ENCODE results near the gene PGLYRP1. TPM values are rescaled to one million over a fixed set of nuclear protein-coding genes. Genes with fewer than 3 reads are reported as not detected.

The PGLYRP1 gene
- total RNA-seq, 1 experiment from 2014 or later, result not detected

GRCh38 chr19:46043519-46043918 is 20.7 kb upstream of the PGLYRP1 start:
- H3K4me1 Mint-ChIP-seq, result no peaks in the 10 kb centered on the region
- H3K23me2 ChIP-seq (ENCODE audit: insufficient read length, low read depth, low read length, poor library complexity, severe bottlenecking), result no peaks in the 10 kb centered on the region
- DNase-seq, result no peak
- H3K14ac ChIP-seq (ENCODE audit: insufficient read depth, low read length), result no peak overlapping the region
- H4K8ac ChIP-seq (replicated peaks; ENCODE audit: insufficient read length, low read depth, low read length), result no peak overlapping the region
- H3K9me3 Mint-ChIP-seq, result peaks cover 59 to 69% of the 10 kb centered on the region in 2 experiments
- no peak overlapping the region for H2BK12ac ChIP-seq (ENCODE audit: insufficient read length, low read depth, low read length)
- H3K9me3 ChIP-seq (ENCODE audit: control insufficient read depth, low read depth, low read length), result peaks cover 5% of the 10 kb centered on the region
- H3T11ph ChIP-seq (ENCODE audit: low read length), result no peak overlapping the region
- H4K20me1 ChIP-seq (ENCODE audit: control insufficient read depth, insufficient read depth, insufficient read length), result no peaks in the 10 kb centered on the region
- no peak overlapping the region for H4K91ac ChIP-seq (ENCODE audit: insufficient read length, low read depth, low read length)
- H3K79me2 ChIP-seq (ENCODE audit: insufficient read depth, low read length), result no peaks in the 10 kb centered on the region
- no peak for TF ChIP-seq CTCF (conservative IDR thresholded peaks at IDR 0.05)
- H3K23ac ChIP-seq (ENCODE audit: insufficient read length, low read depth, low read length), result no peak overlapping the region
- no CpG with 5 or more reads among the region's 1 CpG for WGBS (ENCODE audit: extremely low coverage, insufficient read length, low lambda C conversion rate)
- no peak overlapping the region for H2AFZ ChIP-seq (ENCODE audit: low read length)
- H3K27me3 Mint-ChIP-seq (ENCODE audit: low read depth), result peaks cover 84% of the 10 kb centered on the region
- H3K4me3 Mint-ChIP-seq, result no peak overlapping the region
- H3K18ac ChIP-seq (ENCODE audit: insufficient read length, low read depth, low read length), result no peak overlapping the region
- H2BK15ac ChIP-seq (ENCODE audit: low read depth, low read length), result no peak overlapping the region
- no peak overlapping the region for H2BK5ac ChIP-seq (ENCODE audit: insufficient read length, low read length)
- peaks cover 0 to 8% (median 6%) of the 10 kb centered on the region in 3 experiments; a peak in 6 of 7 replicates for H3K36me3 Mint-ChIP-seq (ENCODE audit: insufficient read depth in 1 of 3, low read depth in 3 of 3)
- H3K56ac ChIP-seq (ENCODE audit: insufficient read length, low read depth, low read length), result no peak overlapping the region
- no peak overlapping the region for H2BK120ac ChIP-seq (ENCODE audit: low read depth, low read length, poor library complexity, severe bottlenecking)
- no peak overlapping the region for H2BK20ac ChIP-seq (ENCODE audit: low read depth, low read length, poor library complexity, severe bottlenecking)
- no peak overlapping the region for H3K4me2 ChIP-seq (ENCODE audit: insufficient read depth, insufficient read length, low read length)
- no peak overlapping the region for H2AK5ac ChIP-seq (ENCODE audit: insufficient read length, low read length)
- H3K27me3 ChIP-seq (ENCODE audit: insufficient read depth, low read length), result no peaks in the 10 kb centered on the region
- no peak overlapping the region for H3K9ac ChIP-seq (ENCODE audit: extremely low read depth, insufficient read length, low read length)
- no peaks in the 10 kb centered on the region for H3K4me1 ChIP-seq (ENCODE audit: insufficient read depth, low read length)
- H3K79me1 ChIP-seq (ENCODE audit: insufficient read depth, low read depth, low read length, poor library complexity, severe bottlenecking), result no peaks in the 10 kb centered on the region
- H4K5ac ChIP-seq (ENCODE audit: insufficient read length, low read depth, low read length), result no peak overlapping the region
- no peak overlapping the region for H3K4ac ChIP-seq (ENCODE audit: low read depth, low read length)
- H3K27ac ChIP-seq (ENCODE audit: insufficient read length, low read depth, low read length), result no peak overlapping the region
- H3K27ac Mint-ChIP-seq, result no peak overlapping the region
